Measurements from ENCODE around the gene PCED1B.

PCED1B gene

DNA sequence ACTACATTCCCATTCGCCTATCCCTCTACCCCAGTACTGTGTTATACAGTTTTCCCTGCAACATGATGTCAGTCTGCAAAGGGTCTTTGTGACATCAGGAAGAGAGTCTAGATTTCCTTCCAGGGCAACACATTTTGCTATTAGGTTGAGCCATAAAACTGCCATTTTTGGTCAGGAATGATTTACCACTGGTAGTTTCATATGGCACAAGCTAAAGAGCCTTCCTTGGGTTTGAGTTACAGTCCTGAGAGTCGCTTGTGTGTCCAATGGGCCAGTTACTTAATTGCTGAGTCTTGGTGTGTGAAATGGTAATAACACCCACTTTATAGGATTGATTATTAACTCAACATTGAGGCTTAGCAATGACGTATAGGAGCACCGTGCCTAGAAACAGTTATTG lies 23.0 kb downstream of the PCED1B start:
- Histone ChIP-seq H3K9ac (ENCODE audit: low read depth in 1 of 2, low read length in 2 of 2) (no peak overlapping the region), H3K9me3 (ENCODE audit: control insufficient read depth in 2 of 2, low read length in 2 of 2) (no peaks in the 10 kb centered on the region), H3K4me3 (ENCODE audit: low read length in 2 of 2) (no peak overlapping the region), H3K36me3 (ENCODE audit: control insufficient read depth in 2 of 2, insufficient read depth in 2 of 2, low read length in 2 of 2) (no peaks in the 10 kb centered on the region), H3K27me3 (ENCODE audit: control insufficient read depth in 2 of 2, insufficient read depth in 2 of 2, low read length in 2 of 2) (no peaks in the 10 kb centered on the region), H3K27ac (ENCODE audit: low read depth in 2 of 2, low read length in 2 of 2) (peak overlapping the region in 1 of 2 donors; percentile 5), H3K4me1 (ENCODE audit: control insufficient read depth in 2 of 2, insufficient read depth in 2 of 2, low read length in 2 of 2) (no peaks in the 10 kb centered on the region)

DNA sequence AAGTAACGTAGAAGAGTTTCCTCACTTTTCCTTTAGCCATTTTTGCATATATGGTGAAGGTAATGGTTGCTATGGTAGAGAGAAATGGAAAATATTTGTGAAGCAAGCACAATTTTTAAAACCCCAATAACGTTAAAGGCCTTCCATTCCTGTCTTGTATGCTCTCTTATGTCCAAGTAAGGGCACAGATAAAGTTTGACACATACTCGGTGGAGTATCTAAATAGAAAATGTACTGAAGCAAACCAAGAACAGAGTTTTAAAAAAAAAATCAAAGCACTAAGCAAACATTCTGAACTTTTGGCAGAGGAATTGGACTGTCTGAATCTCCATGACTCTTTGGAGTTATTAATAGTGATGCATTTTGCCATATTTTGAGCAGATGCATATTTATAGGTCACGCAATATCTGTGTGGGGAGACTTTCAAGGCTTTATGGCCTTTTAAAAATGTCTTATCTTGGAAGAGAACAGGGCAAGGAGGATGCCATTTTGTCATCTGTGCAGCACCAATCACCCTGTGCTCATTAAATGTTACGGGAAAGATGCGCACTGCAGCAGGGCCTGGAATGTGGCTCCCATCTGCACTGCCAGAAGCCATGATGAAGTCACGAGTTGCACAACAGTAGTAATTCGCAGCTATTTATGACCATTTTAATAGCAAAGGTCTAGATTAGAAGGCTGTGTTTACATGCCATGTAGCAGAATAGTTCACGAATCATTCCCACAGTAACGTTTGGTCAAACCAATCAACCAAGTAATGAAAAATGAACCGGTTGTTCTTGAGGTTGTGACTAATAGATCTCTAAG lies 23.6 kb downstream of the PCED1B start:
- Histone ChIP-seq H3K36me3 (ENCODE audit: control insufficient read depth in 2 of 2, insufficient read depth in 2 of 2, low read length in 2 of 2) (no peaks in the 10 kb centered on the region), H3K9me3 (ENCODE audit: control insufficient read depth in 2 of 2, low read length in 2 of 2) (no peaks in the 10 kb centered on the region), H3K9ac (ENCODE audit: low read depth in 1 of 2, low read length in 2 of 2) (no peak overlapping the region), H3K4me1 (ENCODE audit: control insufficient read depth in 2 of 2, insufficient read depth in 2 of 2, low read length in 2 of 2) (no peaks in the 10 kb centered on the region), H3K27ac (ENCODE audit: low read depth in 2 of 2, low read length in 2 of 2) (peak overlapping the region in 1 of 2 donors; percentile 5), H3K4me3 (ENCODE audit: low read length in 2 of 2) (no peak overlapping the region), H3K27me3 (ENCODE audit: control insufficient read depth in 2 of 2, insufficient read depth in 2 of 2, low read length in 2 of 2) (no peaks in the 10 kb centered on the region)

DNA sequence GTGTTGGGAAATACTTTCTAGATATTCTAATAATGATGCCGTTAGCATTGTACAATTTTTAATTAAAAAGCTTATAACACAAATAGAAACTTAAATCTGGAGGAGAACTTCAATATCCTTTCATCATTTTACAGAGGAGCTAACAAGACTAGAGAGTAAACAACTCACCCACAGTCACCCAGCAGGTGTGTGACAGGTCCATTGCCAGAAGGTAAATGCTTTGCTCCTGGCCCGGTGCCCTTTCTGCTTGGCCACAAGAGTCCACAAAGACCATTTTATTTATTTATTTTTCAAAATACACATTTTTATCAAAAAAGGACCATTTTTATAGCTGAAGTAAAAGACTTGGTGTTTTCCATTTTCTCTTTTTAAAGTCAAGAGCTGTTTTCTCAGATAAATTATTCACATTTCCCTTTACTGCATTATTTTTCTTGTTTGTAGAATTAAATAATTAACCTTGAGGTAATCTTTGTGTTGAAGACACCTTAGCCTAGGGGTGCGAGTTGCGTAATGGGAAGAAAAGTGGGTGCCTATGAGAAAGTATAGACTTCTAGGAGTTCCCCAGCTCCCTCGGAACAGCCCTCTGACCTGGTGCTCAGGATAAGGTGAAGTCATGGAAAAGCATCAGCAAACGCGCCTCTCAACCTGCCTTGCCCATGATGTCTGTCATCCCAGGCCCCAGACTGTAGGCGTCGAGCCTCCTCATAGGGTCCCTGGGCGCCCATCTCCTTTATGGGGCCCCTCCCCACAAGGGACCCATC lies 26.7 kb downstream of the PCED1B start:
- Histone ChIP-seq H3K9me3 (ENCODE audit: control insufficient read depth in 2 of 2, low read length in 2 of 2) (no peaks in the 10 kb centered on the region), H3K36me3 (ENCODE audit: control insufficient read depth in 2 of 2, insufficient read depth in 2 of 2, low read length in 2 of 2) (no peaks in the 10 kb centered on the region), H3K4me1 (ENCODE audit: control insufficient read depth in 2 of 2, insufficient read depth in 2 of 2, low read length in 2 of 2) (no peaks in the 10 kb centered on the region), H3K9ac (ENCODE audit: low read depth in 1 of 2, low read length in 2 of 2) (no peak overlapping the region), H3K4me3 (ENCODE audit: low read length in 2 of 2) (no peak overlapping the region), H3K27me3 (ENCODE audit: control insufficient read depth in 2 of 2, insufficient read depth in 2 of 2, low read length in 2 of 2) (no peaks in the 10 kb centered on the region), H3K27ac (ENCODE audit: low read depth in 2 of 2, low read length in 2 of 2) (no peak overlapping the region)

DNA sequence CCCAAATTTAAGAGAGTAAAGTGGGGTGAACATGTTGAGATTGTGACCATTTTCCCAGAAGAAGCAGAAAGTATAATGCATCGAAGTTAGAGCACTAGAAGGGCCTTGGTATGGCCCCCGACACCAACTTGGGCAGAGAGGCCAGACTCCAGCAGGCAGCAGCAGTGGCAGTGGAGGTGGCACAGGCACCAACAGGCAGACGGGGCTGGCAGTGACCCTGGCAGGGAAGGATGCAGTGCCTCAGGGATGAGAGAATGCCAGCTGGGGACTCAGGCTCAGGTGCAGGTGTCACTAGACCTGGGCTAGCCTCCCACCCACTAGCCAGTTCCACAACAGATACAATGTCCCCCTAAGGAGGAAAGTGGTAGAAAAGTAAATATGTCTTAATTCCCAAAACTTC lies 28.0 kb downstream of the PCED1B start:
- no peak overlapping the region for H3K27ac ChIP-seq (ENCODE audit: low read depth in 2 of 2, low read length in 2 of 2)
- H3K4me3 ChIP-seq (ENCODE audit: low read length in 2 of 2), result no peak overlapping the region
- H3K27me3 ChIP-seq (ENCODE audit: control insufficient read depth in 2 of 2, insufficient read depth in 2 of 2, low read length in 2 of 2), result no peaks in the 10 kb centered on the region
- H3K36me3 ChIP-seq (ENCODE audit: control insufficient read depth in 2 of 2, insufficient read depth in 2 of 2, low read length in 2 of 2), result no peaks in the 10 kb centered on the region
- H3K9ac ChIP-seq (ENCODE audit: low read depth in 1 of 2, low read length in 2 of 2), result no peak overlapping the region
- H3K4me1 ChIP-seq (ENCODE audit: control insufficient read depth in 2 of 2, insufficient read depth in 2 of 2, low read length in 2 of 2), result peaks cover 0 to under 1% of the 10 kb centered on the region in 2 donors
- H3K9me3 ChIP-seq (ENCODE audit: control insufficient read depth in 2 of 2, low read length in 2 of 2), result no peaks in the 10 kb centered on the region

DNA sequence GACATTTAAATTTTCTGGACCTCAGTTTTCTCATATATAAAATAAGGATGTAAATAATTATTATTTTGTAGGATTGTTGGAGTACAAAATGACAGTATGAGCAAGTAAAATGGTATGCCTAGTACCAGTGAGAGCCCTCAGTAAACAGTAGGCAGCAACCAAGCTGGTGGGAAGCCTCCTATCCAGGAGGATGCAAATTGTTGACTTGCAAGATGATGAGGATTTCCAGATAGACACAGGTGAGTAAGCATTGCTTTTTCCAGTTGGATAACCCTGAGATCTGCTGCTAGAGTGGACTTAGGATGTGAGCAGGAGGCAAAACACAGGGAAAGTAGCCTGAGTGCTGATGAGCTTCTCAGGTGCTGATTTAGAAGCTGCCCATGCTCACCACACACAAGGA lies 28.5 kb downstream of the PCED1B start:
- H3K36me3 ChIP-seq (ENCODE audit: control insufficient read depth in 2 of 2, insufficient read depth in 2 of 2, low read length in 2 of 2), result no peaks in the 10 kb centered on the region
- H3K4me3 ChIP-seq (ENCODE audit: low read length in 2 of 2), result no peak overlapping the region
- no peak overlapping the region for H3K27ac ChIP-seq (ENCODE audit: low read depth in 2 of 2, low read length in 2 of 2)
- peaks cover 0 to 2% of the 10 kb centered on the region in 2 donors for H3K4me1 ChIP-seq (ENCODE audit: control insufficient read depth in 2 of 2, insufficient read depth in 2 of 2, low read length in 2 of 2)
- H3K27me3 ChIP-seq (ENCODE audit: control insufficient read depth in 2 of 2, insufficient read depth in 2 of 2, low read length in 2 of 2), result no peaks in the 10 kb centered on the region
- H3K9me3 ChIP-seq (ENCODE audit: control insufficient read depth in 2 of 2, low read length in 2 of 2), result no peaks in the 10 kb centered on the region
- no peak overlapping the region for H3K9ac ChIP-seq (ENCODE audit: low read depth in 1 of 2, low read length in 2 of 2)

DNA sequence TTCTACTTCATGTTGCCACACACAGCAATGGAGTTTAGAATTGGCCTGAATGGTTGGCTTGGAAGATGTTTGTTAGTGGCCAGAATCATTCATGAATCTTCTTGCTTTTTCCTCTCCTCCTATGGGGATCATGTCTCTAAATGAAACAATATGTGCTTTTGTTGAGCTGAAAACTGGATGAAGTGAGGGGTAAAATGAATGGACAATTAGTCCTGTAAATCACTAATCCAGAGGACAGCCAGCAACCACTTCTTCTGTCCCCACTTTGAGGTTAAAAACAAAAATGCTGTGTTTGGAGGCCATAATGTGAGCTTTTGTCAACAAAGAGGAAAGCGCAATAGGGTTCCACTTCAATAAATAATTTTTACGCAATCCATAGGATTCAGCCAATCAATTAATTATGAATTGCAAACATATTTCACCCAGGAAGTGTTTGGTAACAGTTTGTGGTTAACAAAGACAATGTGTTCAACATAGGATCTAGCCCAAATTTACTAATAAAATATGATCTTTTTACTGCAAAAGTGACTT lies 30.7 kb downstream of the PCED1B start:
- Histone ChIP-seq H3K36me3 (ENCODE audit: control insufficient read depth in 2 of 2, insufficient read depth in 2 of 2, low read length in 2 of 2) (no peaks in the 10 kb centered on the region), H3K27ac (ENCODE audit: low read depth in 2 of 2, low read length in 2 of 2) (no peak overlapping the region), H3K9ac (ENCODE audit: low read depth in 1 of 2, low read length in 2 of 2) (no peak overlapping the region), H3K4me1 (ENCODE audit: control insufficient read depth in 2 of 2, insufficient read depth in 2 of 2, low read length in 2 of 2) (peaks cover 0 to 2% of the 10 kb centered on the region in 2 donors), H3K9me3 (ENCODE audit: control insufficient read depth in 2 of 2, low read length in 2 of 2) (no peaks in the 10 kb centered on the region), H3K4me3 (ENCODE audit: low read length in 2 of 2) (no peak overlapping the region), H3K27me3 (ENCODE audit: control insufficient read depth in 2 of 2, insufficient read depth in 2 of 2, low read length in 2 of 2) (no peaks in the 10 kb centered on the region)

DNA sequence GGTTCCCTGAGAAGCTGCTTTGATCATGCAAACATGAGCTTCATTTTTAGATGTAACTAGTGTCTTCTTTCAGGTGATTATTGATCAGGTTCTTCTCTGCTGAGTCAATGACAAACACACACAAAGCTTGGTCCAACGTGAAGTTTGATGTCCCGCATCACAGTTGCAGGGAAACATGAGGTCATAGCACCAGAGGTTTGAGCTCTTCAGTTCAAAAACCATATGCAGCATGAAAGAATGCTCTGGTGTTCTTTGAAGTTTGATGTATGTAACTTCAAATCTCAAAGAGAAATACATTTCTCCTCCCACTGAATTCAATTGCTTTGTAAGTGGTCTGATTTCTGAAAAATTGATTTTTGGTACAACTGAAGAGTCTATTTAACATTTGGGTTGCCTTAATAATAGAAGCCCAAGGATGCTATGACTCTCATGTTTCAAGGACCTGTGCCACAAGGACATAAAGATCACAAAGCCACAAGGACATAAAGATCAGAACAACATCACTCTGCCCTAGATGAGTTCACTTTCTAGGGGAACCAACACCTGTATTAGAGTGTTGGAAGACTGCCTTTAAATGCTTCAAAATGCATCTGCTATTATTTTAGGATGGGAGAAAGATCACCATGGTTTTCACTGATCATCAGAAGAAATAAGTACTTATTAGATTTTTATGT lies 31.4 kb downstream of the PCED1B start:
- Histone ChIP-seq H3K4me1 (ENCODE audit: control insufficient read depth in 2 of 2, insufficient read depth in 2 of 2, low read length in 2 of 2) (peaks cover 0 to 2% of the 10 kb centered on the region in 2 donors), H3K27ac (ENCODE audit: low read depth in 2 of 2, low read length in 2 of 2) (no peak overlapping the region), H3K27me3 (ENCODE audit: control insufficient read depth in 2 of 2, insufficient read depth in 2 of 2, low read length in 2 of 2) (no peaks in the 10 kb centered on the region), H3K9ac (ENCODE audit: low read depth in 1 of 2, low read length in 2 of 2) (no peak overlapping the region), H3K4me3 (ENCODE audit: low read length in 2 of 2) (no peak overlapping the region), H3K36me3 (ENCODE audit: control insufficient read depth in 2 of 2, insufficient read depth in 2 of 2, low read length in 2 of 2) (no peaks in the 10 kb centered on the region), H3K9me3 (ENCODE audit: control insufficient read depth in 2 of 2, low read length in 2 of 2) (no peaks in the 10 kb centered on the region)

DNA sequence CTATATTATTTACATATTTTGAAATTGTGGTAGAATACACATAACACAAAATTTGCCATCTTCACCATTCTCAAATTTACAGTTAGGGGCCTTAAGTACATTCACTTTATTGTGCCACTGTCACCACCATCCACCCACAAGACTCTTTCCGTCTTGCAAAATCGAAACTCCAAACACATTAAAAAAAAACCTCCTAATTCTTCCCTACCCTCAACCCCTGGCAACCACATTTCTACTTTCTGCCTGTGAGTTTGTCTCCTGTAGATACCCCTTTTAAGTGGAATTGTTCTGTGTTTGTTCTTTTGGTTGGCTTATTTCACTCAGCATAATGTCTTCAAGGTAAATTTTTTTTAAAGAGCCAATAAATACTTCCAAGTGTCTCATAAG lies 32.0 kb downstream of the PCED1B start:
- H3K36me3 ChIP-seq (ENCODE audit: control insufficient read depth in 2 of 2, insufficient read depth in 2 of 2, low read length in 2 of 2), result no peaks in the 10 kb centered on the region
- H3K4me3 ChIP-seq (ENCODE audit: low read length in 2 of 2), result no peak overlapping the region
- H3K9me3 ChIP-seq (ENCODE audit: control insufficient read depth in 2 of 2, low read length in 2 of 2), result no peaks in the 10 kb centered on the region
- no peaks in the 10 kb centered on the region for H3K27me3 ChIP-seq (ENCODE audit: control insufficient read depth in 2 of 2, insufficient read depth in 2 of 2, low read length in 2 of 2)
- H3K27ac ChIP-seq (ENCODE audit: low read depth in 2 of 2, low read length in 2 of 2), result no peak overlapping the region
- peaks cover 0 to 2% of the 10 kb centered on the region in 2 donors for H3K4me1 ChIP-seq (ENCODE audit: control insufficient read depth in 2 of 2, insufficient read depth in 2 of 2, low read length in 2 of 2)
- H3K9ac ChIP-seq (ENCODE audit: low read depth in 1 of 2, low read length in 2 of 2), result no peak overlapping the region

DNA sequence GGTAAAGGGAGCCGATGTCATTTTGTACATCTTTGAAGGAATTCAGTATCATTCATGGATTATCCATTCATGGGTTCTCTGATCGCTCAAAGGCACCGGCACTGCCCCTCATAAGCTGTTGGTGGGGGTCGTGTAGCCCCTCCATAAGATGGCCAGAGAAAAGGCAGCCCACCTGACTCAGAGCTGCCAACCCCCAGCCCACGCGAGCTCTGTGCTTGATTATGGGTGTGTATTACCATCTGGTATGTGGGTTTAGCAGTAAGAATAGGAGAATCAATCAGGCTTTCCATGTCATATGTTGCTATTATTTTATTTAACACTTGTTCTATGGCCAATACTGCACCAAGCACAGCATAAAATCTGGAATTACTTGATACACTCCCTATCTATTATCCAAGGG lies 32.4 kb downstream of the PCED1B start:
- Histone ChIP-seq H3K9ac (ENCODE audit: low read depth in 1 of 2, low read length in 2 of 2) (no peak overlapping the region), H3K27me3 (ENCODE audit: control insufficient read depth in 2 of 2, insufficient read depth in 2 of 2, low read length in 2 of 2) (no peaks in the 10 kb centered on the region), H3K27ac (ENCODE audit: low read depth in 2 of 2, low read length in 2 of 2) (no peak overlapping the region), H3K4me1 (ENCODE audit: control insufficient read depth in 2 of 2, insufficient read depth in 2 of 2, low read length in 2 of 2) (peaks cover 0 to 2% of the 10 kb centered on the region in 2 donors), H3K9me3 (ENCODE audit: control insufficient read depth in 2 of 2, low read length in 2 of 2) (no peaks in the 10 kb centered on the region), H3K36me3 (ENCODE audit: control insufficient read depth in 2 of 2, insufficient read depth in 2 of 2, low read length in 2 of 2) (no peaks in the 10 kb centered on the region), H3K4me3 (ENCODE audit: low read length in 2 of 2) (no peak overlapping the region)

DNA sequence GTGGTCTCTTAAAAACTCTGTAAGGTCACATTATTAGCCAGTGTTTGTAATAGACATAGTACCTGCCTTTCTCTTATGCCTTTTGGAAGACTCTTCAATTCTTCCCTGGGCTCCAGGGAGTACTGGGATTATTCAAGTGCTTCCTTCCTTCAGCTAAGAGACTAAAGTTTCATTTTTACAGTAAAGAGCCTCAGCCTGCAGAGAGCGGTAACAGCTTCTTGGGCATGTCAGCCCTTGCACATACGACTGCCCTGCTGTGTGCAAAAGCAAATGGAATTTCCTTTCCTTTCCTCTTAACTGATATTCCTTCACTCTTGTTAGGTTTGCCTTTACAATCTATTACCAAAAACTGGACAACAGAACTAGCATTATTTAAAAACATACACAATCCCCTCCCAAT lies 33.3 kb downstream of the PCED1B start:
- no peak overlapping the region for H3K27ac ChIP-seq (ENCODE audit: low read depth in 2 of 2, low read length in 2 of 2)
- no peak overlapping the region for H3K4me3 ChIP-seq (ENCODE audit: low read length in 2 of 2)
- H3K27me3 ChIP-seq (ENCODE audit: control insufficient read depth in 2 of 2, insufficient read depth in 2 of 2, low read length in 2 of 2), result no peaks in the 10 kb centered on the region

More for the DNA sequence above, 33.3 kb downstream of the PCED1B start:
- Histone ChIP-seq H3K36me3 (ENCODE audit: control insufficient read depth in 2 of 2, insufficient read depth in 2 of 2, low read length in 2 of 2) (no peaks in the 10 kb centered on the region), H3K9ac (ENCODE audit: low read depth in 1 of 2, low read length in 2 of 2) (no peak overlapping the region), H3K4me1 (ENCODE audit: control insufficient read depth in 2 of 2, insufficient read depth in 2 of 2, low read length in 2 of 2) (peaks cover 0 to 2% of the 10 kb centered on the region in 2 donors), H3K9me3 (ENCODE audit: control insufficient read depth in 2 of 2, low read length in 2 of 2) (no peaks in the 10 kb centered on the region)

Data from mucosa of rectum (tissue), 2 donors.